ENCODE data around the gene CACNA1I.
A peak's percentile ranks its signal among the peaks of the same experiment; 100 is the strongest.
"Not testable (repeated sequence)": the region's sequence is repeated elsewhere in the genome, so short reads cannot be mapped to it uniquely, and the experiment has no call there.

The CACNA1I gene

GRCh38 chr22:39722501-39722900 is 151.9 kb downstream of the CACNA1I start:
- no peak for DNase-seq

DNA sequence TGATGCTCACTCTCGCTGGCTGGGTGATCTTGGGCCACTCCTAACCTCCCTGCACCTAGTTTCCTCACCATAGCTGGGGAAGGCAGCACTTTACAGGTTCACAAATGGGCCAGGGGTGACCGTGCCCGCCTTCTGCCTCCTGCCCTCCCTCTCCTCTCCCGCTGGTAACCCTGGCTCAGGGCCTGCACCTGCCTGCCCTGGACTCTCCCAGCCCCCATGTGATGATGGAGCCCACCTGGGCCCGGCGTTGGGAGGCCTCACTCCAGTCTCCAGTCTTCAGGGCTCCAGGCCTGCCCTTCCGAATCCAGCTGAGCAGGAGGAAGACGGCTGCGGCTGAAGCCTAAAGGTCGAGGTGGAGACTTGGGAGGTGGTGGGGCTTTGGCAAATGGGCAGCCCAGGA is 152.9 kb downstream of the CACNA1I start:
- no peak for DNase-seq

DNA sequence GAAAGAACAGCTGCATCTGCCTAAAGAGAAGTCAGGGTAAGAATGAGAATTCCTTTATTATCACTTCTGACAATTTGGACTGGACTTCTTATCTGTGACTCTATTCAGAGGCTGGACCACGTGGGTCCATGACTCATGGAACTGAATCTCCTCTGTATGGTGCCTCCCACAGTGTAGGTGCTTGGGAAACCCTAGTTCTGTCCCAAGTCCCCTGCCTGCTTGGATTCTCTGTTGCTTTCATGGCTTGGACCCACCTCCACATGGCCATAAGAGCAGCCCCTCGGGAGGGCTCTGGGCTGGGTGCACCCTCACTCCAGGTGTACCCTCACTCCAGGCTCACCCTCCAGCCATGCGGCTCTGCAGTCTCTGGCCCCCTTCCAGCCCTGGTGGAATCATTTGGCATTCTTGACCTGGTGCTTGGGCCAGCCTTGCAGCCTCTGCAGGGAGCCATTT is 153.4 kb downstream of the CACNA1I start:
- no peak for DNase-seq

GRCh38 chr22:39724390-39724789 is 153.8 kb downstream of the CACNA1I start:
- no peak for DNase-seq

GRCh38 chr22:39724857-39725256 is 154.3 kb downstream of the CACNA1I start:
- DNase-seq, result no peak

GRCh38 chr22:39725351-39726035 is 154.9 kb downstream of the CACNA1I start:
- no peak for DNase-seq

GRCh38 chr22:39727541-39727940 is 157.0 kb downstream of the CACNA1I start:
- no peak for DNase-seq

DNA sequence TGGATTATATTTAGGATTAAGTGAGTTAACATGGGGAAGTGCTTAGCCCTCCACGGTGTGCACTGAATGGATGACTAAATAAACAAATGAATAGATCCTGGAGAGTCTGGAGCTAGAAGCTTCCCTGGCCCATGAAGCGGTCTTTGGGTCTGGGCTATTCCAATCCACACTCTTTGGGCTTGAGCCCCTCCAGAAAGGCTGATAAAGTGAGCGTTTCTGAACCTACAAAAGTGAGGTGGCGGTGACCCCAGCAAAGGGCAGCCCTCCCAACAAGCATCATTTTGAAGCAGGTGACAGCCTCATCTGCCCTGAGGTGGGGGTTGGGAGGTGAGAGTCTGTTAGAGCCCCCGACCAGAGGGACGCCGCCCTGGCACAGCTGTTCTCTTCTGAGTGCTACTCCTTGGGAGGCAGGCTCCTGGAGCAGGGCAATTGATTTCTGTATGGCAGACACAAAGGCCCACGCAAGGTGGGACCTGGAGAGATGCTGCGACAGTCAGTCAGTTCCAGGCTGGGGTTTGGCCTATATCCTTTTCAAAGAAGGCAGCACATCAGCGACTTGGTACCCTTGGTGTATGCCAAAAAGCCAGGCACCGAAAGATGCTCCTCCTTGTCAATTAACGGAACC is 157.8 kb downstream of the CACNA1I start:
- no peak for DNase-seq

- no peak for DNase-seq
Observed at GRCh38 chr22:39729141-39729934, 158.8 kb downstream of the CACNA1I start.

- DNase-seq, result no peak
Observed at GRCh38 chr22:39731481-39731880, 160.9 kb downstream of the CACNA1I start.

- peak; percentile 79 for DNase-seq
Observed at GRCh38 chr22:39731881-39732555, 161.5 kb downstream of the CACNA1I start.

DNA sequence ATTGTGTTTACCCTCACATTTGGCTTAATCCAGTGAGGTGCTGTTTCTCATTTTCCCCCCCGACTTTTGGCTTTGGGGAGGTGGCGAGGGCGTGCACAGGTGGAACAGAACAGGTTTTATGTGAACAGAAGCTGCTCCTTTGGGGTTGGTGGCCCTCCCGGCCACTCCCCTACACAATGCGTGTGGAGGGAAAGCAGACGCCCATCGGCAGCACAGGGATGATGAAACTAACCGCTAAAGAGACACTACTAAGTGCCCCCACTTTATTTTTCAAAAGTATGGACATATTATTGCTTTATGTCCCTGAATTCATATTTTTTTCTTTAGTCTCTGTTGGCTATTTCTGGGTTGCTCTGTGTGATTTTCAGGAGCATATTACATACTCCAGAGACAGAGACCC is 162.1 kb downstream of the CACNA1I start:
- peak; percentile 54 for DNase-seq

DNA sequence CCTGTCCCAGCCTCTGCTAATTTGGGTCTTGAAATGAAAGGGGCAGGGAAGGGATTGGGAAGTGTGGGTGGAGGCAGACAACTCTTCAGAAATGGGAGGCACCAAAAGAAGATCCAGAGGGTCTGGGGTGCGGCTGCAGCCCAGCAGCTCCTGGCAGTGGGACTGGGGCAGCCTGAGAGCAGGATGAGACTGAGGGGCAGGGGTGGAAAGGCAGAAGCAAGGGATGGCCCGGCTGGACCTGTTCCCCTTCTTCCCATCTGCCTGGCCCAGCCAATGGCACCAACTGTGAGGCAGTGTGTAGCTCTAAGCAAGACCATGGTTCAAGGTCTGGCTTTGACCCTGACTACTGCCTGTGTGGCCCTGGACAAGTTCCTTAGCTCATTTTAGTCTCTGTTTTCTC is 162.6 kb downstream of the CACNA1I start:
- DNase-seq, result no peak

DNA sequence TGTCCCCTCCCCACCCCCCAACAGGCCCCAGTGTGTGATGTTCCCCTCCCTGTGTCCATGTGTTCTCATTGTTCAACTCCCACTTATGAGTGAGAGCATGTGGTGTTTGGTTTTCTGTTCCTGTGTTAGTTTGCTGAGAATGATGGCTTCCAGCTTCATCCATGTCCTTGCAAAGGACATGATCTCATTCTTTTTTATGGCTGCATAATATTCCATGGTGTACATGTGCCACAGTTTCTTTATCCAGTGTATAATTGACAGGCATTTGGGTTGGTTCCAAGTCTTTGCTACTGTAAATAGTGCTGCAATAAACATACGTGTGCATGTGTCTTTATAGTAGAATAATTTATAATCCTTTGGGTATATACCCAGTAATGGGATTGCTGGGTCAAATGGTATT is 163.5 kb downstream of the CACNA1I start:
- not testable (repeated sequence) for DNase-seq

- no peak for DNase-seq
Observed at GRCh38 chr22:39734866-39735265, 164.3 kb downstream of the CACNA1I start.

DNA sequence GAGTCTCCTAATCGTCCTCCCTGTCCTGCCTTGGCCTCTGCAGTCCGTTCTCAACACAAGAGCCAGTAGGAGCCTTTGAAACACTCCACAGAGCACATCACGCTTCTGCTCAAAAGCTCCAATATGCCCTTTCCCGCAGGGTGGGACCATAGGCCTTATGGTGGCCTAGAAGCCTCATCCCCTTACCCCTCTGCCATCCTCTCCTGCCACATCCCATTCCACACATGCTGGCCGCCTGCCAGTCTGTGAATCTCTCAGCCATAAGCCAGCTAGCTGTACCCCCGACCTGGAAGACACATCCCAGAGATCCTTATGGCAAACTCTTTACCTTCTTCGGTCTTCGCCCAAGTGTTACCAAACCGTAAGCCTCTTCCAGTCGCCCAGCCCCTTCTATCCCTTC is 165.2 kb downstream of the CACNA1I start:
- no peak for DNase-seq

GRCh38 chr22:39738746-39739145 is 168.2 kb downstream of the CACNA1I start:
- no peak for DNase-seq
